HepG2 (cell line): ENCODE measurements around the gene PYGB. TPM values are rescaled to one million over a fixed set of nuclear protein-coding genes. Genes with fewer than 3 reads are reported as not detected.

Experiments used
- ATRX ChIP-seq: sonication (generic); formaldehyde crosslinking; IDR thresholded peaks from 2 replicates; pipeline ENCODE4 v1.4.0; 2020; ENCODE audit warnings: missing genetic modification reagents, borderline replicate concordance
- IKZF1 ChIP-seq: fragments of 450-650 bp; IDR thresholded peaks from 2 replicates; pipeline ENCODE4 v1.7.1; 2016
- KLF12 ChIP-seq: sonication (generic); formaldehyde crosslinking; IDR thresholded peaks from 2 replicates; pipeline ENCODE4 v1.4.0; 2020; ENCODE audit warnings: missing genetic modification reagents, borderline replicate concordance
- NR3C1 ChIP-seq: sonication (generic); formaldehyde crosslinking; IDR thresholded peaks from 2 replicates; pipeline ENCODE4 v1.4.0; 2020; ENCODE audit warnings: missing genetic modification reagents
- ONECUT2 ChIP-seq: sonication (generic); formaldehyde crosslinking; IDR thresholded peaks from 2 replicates; pipeline ENCODE4 v1.4.0; 2020; ENCODE audit warnings: missing genetic modification reagents
- PHF20 ChIP-seq: sonication (generic); formaldehyde crosslinking; IDR thresholded peaks from 2 replicates; pipeline ENCODE4 v1.5.0; 2020; ENCODE audit warnings: mild to moderate bottlenecking, missing genetic modification reagents
- RELA ChIP-seq: sonication (generic); formaldehyde crosslinking; IDR thresholded peaks from 2 replicates; pipeline ENCODE4 v1.4.0; 2020; ENCODE audit warnings: missing genetic modification reagents
- SMAD1 ChIP-seq: sonication (generic); formaldehyde crosslinking; IDR thresholded peaks from 2 replicates; pipeline ENCODE4 v1.4.0; 2020; ENCODE audit warnings: missing genetic modification reagents, low read depth, mild to moderate bottlenecking, borderline replicate concordance
- SPEN ChIP-seq: sonication (generic); formaldehyde crosslinking; IDR thresholded peaks from 2 replicates; pipeline ENCODE4 v1.5.1; 2020; ENCODE audit warnings: low read depth, mild to moderate bottlenecking, missing genetic modification reagents
- THYN1 ChIP-seq: sonication (generic); formaldehyde crosslinking; IDR thresholded peaks from 2 replicates; pipeline ENCODE4 v1.8.1; 2023; ENCODE audit warnings: low read depth, mild to moderate bottlenecking, moderate library complexity, missing genetic modification reagents, borderline replicate concordance
- TRIM24 ChIP-seq: sonication (generic); formaldehyde crosslinking; IDR thresholded peaks from 2 replicates; pipeline ENCODE4 v1.8.0; 2022; ENCODE audit warnings: mild to moderate bottlenecking, missing genetic modification reagents
- ZFP36 ChIP-seq: fragments of 150-350 bp; IDR thresholded peaks from 2 replicates; pipeline ENCODE4 v1.6.1; 2018; ENCODE audit warnings: borderline replicate concordance, low read length, low read depth; ENCODE audit not compliant: partially characterized antibody
- ZKSCAN5 ChIP-seq: sonication (generic); formaldehyde crosslinking; IDR thresholded peaks from 2 replicates; pipeline ENCODE4 v1.5.1; 2020; ENCODE audit warnings: mild to moderate bottlenecking, missing genetic modification reagents
- ZNF30 ChIP-seq: sonication (generic); formaldehyde crosslinking; IDR thresholded peaks from 2 replicates; pipeline ENCODE4 v1.5.0; 2020; ENCODE audit warnings: mild to moderate bottlenecking, missing genetic modification reagents
- ZNF530 ChIP-seq: sonication (generic); formaldehyde crosslinking; IDR thresholded peaks from 2 replicates; pipeline ENCODE4 v1.5.0; 2020; ENCODE audit warnings: low read depth, mild to moderate bottlenecking, missing genetic modification reagents
- ZSCAN21 ChIP-seq: sonication (generic); formaldehyde crosslinking; IDR thresholded peaks from 2 replicates; pipeline ENCODE4 v1.8.0; 2022; ENCODE audit warnings: mild to moderate bottlenecking, missing genetic modification reagents, moderate library complexity, borderline replicate concordance
- polyA plus RNA-seq, 8 experiments: library from polyadenylated mRNA; depleted of rRNA in 3 of 8; stranded (reverse) in 7 of 8; unstranded in 1 of 8; fragments of >200 nt; fragmentation: Illumina TruSeq in 4 of 8; extraction: Trizol in 4 of 8; gene quantifications; 2 replicates each; pipeline versions ENCODE4 v1.2.1 to v1.2.3, GENCODE V29; 2011 to 2016; ENCODE audit warnings: low read depth in 4 of 8, missing spikeins in 1 of 8, mixed read lengths in 1 of 8; ENCODE audit not compliant: insufficient read depth in 1 of 8
- total RNA-seq, 5 experiments: library from RNA; depleted of rRNA; stranded (reverse); fragments of >200 nt; fragmentation: Illumina TruSeq; extraction: Trizol; gene quantifications; 2 replicates each; pipeline ENCODE4 v1.2.3, GENCODE V29; 2016; ENCODE audit warnings: low read depth in 1 of 5
- TF ChIP-seq, protein P1 (sequence below): IDR thresholded peaks from 2 replicates; pipeline ENCODE4 v1.6.1; 2016; ENCODE audit warnings: low read depth, control low read depth
- TF ChIP-seq, protein P2 (sequence below): sonication (generic); formaldehyde crosslinking; IDR thresholded peaks from 2 replicates; pipeline ENCODE4 v1.8.0; 2022; ENCODE audit warnings: low read depth, missing genetic modification reagents
- TF ChIP-seq, protein P3 (sequence below): sonication (generic); formaldehyde crosslinking; IDR thresholded peaks from 2 replicates; pipeline ENCODE4 v1.5.0; 2020; ENCODE audit warnings: missing genetic modification reagents
- TF ChIP-seq, protein P4 (sequence below): sonication (generic); formaldehyde crosslinking; IDR thresholded peaks from 2 replicates; pipeline ENCODE4 v1.9.0; 2021; ENCODE audit warnings: mild to moderate bottlenecking, missing genetic modification reagents

The PYGB gene
- total and polyA plus RNA-seq, 2 of the 13 experiments (the other 11 are each of a cell fraction or from before 2014, with no cell fraction given): 24.2 to 86.3 TPM

DNA sequence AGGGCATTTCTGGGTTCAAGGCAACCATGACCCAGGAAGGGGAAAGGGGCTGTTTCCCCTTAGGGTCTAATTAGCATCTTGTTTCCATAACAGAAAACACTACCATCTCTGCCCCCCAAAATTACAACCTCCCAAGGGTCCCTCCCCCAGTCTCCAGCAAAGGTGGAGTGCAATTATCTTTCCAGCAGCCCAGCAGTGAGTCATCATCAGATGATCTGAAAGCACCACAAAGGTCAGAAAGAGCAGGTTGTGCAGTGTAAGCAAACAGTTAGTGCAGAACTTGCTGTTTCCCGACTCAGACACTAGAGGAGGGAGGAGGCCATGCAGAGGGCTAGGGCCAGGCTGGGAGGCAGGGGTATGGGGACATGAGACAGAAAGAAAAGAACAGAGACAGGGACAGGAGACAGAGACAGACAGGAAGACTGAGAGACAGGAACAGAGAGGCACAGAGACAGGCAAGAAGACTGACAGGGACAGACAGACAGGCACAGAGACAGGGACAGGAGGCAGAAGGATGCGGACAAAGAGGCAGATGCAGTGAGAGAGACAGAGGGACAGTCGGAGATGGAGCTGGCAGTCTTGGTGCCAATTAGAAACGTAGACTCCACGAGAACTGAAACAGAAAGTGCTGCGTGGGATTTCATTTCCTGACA lies 62.5 kb downstream of the PYGB start (continued):
- TF ChIP-seq ZNF30 (no peak), NR3C1 (CRISPR knock-in tag) (no peak), THYN1 (CRISPR knock-in tag) (no peak), PHF20 (CRISPR knock-in tag) (no peak), ZFP36 (no peak), TRIM24 (CRISPR knock-in tag) (no peak), ATRX (peak; percentile 86; the same call in 1 of the 2 replicates), KLF12 (CRISPR knock-in tag) (no peak), RELA (CRISPR knock-in tag) (0 out of 2 replicates have a peak, but pooled peaks have one; percentile 3), IKZF1 (no peak), ZSCAN21 (CRISPR knock-in tag) (no peak), SMAD1 (CRISPR knock-in tag) (0 out of 2 replicates have a peak, but pooled peaks have one; percentile 23), ZKSCAN5 (no peak), SPEN (peak; percentile 76; the same call in 1 of the 2 replicates), ZNF530 (no peak), ONECUT2 (CRISPR knock-in tag) (no peak)
- TF ChIP-seq, protein P1, sequence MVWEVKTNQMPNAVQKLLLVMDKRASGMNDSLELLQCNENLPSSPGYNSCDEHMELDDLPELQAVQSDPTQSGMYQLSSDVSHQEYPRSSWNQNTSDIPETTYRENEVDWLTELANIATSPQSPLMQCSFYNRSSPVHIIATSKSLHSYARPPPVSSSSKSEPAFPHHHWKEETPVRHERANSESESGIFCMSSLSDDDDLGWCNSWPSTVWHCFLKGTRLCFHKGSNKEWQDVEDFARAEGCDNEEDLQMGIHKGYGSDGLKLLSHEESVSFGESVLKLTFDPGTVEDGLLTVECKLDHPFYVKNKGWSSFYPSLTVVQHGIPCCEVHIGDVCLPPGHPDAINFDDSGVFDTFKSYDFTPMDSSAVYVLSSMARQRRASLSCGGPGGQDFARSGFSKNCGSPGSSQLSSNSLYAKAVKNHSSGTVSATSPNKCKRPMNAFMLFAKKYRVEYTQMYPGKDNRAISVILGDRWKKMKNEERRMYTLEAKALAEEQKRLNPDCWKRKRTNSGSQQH (CRISPR knock-in tag): peak; percentile 54; the same call in 1 of the 2 replicates
- TF ChIP-seq, protein P2, sequence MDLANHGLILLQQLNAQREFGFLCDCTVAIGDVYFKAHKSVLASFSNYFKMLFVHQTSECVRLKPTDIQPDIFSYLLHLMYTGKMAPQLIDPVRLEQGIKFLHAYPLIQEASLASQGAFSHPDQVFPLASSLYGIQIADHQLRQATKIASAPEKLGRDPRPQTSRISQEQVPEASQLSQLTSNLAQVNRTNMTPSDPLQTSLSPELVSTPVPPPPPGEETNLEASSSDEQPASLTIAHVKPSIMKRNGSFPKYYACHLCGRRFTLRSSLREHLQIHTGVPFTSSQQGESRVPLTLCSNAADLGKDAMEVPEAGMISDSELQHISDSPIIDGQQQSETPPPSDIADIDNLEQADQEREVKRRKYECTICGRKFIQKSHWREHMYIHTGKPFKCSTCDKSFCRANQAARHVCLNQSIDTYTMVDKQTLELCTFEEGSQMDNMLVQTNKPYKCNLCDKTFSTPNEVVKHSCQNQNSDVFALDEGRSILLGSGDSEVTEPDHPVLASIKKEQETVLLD (CRISPR knock-in tag): no peak
- TF ChIP-seq, protein P3, sequence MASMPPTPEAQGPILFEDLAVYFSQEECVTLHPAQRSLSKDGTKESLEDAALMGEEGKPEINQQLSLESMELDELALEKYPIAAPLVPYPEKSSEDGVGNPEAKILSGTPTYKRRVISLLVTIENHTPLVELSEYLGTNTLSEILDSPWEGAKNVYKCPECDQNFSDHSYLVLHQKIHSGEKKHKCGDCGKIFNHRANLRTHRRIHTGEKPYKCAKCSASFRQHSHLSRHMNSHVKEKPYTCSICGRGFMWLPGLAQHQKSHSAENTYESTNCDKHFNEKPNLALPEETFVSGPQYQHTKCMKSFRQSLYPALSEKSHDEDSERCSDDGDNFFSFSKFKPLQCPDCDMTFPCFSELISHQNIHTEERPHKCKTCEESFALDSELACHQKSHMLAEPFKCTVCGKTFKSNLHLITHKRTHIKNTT: no peak
- TF ChIP-seq, protein P4, sequence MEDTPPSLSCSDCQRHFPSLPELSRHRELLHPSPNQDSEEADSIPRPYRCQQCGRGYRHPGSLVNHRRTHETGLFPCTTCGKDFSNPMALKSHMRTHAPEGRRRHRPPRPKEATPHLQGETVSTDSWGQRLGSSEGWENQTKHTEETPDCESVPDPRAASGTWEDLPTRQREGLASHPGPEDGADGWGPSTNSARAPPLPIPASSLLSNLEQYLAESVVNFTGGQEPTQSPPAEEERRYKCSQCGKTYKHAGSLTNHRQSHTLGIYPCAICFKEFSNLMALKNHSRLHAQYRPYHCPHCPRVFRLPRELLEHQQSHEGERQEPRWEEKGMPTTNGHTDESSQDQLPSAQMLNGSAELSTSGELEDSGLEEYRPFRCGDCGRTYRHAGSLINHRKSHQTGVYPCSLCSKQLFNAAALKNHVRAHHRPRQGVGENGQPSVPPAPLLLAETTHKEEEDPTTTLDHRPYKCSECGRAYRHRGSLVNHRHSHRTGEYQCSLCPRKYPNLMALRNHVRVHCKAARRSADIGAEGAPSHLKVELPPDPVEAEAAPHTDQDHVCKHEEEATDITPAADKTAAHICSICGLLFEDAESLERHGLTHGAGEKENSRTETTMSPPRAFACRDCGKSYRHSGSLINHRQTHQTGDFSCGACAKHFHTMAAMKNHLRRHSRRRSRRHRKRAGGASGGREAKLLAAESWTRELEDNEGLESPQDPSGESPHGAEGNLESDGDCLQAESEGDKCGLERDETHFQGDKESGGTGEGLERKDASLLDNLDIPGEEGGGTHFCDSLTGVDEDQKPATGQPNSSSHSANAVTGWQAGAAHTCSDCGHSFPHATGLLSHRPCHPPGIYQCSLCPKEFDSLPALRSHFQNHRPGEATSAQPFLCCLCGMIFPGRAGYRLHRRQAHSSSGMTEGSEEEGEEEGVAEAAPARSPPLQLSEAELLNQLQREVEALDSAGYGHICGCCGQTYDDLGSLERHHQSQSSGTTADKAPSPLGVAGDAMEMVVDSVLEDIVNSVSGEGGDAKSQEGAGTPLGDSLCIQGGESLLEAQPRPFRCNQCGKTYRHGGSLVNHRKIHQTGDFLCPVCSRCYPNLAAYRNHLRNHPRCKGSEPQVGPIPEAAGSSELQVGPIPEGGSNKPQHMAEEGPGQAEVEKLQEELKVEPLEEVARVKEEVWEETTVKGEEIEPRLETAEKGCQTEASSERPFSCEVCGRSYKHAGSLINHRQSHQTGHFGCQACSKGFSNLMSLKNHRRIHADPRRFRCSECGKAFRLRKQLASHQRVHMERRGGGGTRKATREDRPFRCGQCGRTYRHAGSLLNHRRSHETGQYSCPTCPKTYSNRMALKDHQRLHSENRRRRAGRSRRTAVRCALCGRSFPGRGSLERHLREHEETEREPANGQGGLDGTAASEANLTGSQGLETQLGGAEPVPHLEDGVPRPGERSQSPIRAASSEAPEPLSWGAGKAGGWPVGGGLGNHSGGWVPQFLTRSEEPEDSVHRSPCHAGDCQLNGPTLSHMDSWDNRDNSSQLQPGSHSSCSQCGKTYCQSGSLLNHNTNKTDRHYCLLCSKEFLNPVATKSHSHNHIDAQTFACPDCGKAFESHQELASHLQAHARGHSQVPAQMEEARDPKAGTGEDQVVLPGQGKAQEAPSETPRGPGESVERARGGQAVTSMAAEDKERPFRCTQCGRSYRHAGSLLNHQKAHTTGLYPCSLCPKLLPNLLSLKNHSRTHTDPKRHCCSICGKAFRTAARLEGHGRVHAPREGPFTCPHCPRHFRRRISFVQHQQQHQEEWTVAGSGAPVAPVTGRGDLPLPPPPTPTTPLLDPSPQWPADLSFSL (CRISPR knock-in tag): peak; percentile 89; the same call in 1 of the 2 replicates
